Amygdala (tissue), 56 donors: ENCODE measurements around the gene GGCT.
"Not testable (repeated sequence)": the region's sequence is repeated elsewhere in the genome, so short reads cannot be mapped to it uniquely, and the experiment has no call there.

Experiments
- DNase-seq, 56 donors: peaks; one replicate each; lab custom pipeline; 2025; lab: John Stamatoyannopoulos, UW

Gene GGCT, protein sequence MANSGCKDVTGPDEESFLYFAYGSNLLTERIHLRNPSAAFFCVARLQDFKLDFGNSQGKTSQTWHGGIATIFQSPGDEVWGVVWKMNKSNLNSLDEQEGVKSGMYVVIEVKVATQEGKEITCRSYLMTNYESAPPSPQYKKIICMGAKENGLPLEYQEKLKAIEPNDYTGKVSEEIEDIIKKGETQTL

DNA sequence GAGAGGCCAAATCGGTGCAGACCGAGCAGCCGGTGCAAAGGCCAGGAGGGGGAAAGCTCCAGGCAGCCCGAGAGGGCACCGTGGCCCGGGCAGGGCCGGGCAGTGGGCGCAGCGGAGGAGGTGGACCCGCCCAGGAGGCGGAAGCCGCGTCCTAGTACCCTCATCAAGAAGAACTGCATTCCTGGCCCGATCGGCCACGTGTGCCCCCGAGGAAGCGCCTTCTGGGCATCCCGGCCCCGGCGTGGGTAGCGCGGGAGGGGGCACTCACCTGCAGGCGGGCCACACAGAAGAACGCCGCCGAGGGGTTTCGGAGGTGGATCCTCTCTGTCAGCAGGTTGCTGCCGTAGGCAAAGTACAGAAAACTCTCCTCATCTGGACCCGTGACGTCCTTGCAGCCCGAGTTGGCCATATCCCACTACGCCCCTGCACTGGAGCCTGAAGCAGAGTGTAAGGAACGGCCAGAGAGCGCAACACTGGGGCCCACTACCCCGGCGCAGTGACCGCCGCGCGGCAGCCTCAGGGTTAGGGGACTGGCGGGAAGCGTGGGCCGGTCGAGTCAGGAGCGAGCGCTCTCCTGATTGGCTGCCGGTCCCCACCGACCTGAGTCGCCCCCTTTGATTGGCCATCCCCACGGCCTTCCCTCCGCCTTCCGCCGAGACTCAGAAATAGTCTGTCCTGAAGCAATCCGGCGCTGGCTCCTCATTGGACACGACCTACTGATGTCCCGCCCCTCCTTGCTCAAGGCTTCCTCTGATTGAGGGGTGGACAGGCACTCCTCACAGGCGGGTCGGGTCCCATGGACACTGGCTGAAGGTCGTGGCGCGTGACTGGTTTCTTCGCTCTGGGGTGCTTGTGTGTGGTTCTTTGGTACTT lies at the start of gene GGCT:
GGCT (minus strand) TSS at position 529 of the 873 bp plus-strand sequence; CDS start at position 409, 120 bp downstream.
- peak; percentile 79 to 100 (median 98) for DNase-seq

DNA sequence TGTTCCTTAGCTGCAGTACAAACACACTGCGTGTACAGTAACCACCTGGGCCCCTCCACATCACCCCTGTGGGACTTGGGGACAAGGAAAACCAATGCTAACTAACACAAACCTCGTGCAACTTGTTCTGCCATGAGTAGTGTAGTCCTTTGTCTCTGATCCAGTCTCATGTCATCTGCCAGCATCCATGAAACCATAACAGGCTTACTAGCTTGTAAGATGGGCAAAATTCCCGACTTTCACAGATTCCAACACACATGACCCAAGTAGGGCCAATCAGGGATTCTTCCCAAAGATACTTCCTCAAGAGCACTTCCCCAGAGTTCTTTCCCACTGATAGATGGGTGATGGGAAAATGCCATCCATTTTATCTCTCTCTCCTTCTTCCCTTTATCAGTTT lies 48.9 kb upstream of the GGCT start:
- no peak for DNase-seq

DNA sequence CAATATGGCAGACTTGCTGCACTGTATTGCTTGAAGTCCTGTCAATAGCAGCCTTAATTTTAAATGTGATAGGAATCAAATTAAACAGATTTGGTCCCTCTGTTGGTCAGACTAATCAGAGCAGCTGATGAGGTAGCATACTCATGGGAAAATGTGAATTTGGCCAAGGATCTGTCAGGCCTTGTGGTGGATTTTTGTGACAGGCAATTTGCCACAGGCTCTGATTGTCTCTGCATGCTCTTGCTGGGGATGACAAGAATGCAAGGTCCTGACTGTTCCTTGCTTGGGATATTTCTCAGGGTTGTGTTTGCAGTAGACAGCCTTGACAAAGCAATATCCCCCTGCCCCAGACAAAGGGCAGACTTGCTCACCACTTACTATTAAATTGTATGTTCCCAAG lies 48.5 kb upstream of the GGCT start:
- DNase-seq, result no peak

DNA sequence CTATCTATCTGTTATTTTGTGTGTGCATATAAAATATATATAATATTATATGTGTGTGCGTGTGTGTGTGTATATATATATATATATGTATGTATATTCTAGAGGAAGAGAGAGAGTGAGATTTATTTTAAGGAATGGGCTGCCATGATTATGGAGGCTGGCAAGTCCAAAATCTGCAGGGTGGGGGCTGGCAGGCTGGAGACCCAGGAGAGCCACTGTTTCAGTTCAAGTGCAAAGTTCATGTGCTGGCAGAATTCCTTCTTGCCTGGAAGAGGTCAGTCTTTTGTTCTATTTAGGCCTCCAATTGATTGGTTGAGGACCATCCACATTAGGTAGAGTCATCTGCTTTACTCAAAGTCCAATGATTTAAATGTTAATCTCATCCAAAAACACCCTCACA lies 47.7 kb upstream of the GGCT start:
- DNase-seq, result no peak

DNA sequence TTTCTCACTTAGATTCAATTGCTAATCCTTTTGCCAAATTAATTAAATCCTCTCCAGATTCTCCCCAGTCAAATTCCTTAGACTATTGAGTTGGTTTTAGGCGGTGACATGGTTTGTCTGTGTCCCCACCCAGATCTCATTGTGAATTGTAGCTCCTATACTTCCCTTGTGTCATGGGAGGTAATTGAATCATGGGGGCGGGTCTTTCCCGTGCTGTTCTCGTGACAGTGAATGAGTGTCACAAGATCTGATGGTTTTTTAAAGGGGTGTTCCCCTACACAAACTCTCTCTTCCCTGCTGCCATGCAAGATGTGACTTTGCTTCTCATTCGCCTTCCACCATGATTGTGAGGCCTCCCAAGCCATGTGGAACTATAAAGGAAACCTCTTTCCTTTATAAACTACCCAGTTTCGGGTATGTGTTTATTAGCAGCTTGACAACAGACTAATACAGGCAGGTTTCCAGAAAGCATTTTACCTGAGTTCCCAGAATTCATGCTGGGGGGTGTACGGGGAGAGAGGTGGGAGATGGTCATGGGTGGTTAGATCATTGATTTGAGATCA lies 45.4 kb upstream of the GGCT start:
- no peak for DNase-seq

DNA sequence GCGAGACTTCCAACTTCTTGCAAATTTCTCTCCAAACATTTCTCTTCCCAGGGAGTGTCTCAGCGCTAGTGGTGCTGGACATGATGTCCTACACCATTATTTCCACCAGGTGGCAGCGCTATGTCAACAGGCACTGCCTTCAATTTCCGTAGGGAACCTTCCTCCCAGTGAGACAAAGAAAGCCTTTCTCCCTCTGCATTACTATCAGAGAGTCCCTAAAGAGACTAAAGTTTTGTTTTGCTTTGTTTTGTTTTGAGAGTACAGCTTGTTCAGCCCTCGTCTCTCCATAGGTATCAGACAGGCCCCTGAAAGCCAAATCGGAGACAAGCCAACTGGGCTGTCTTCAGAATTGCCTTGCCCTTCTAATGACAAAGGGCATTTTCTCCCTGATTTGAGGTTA lies 44.2 kb upstream of the GGCT start:
- DNase-seq, result peak in 48 of 56 donors; percentile 8 to 87 (median 54)

DNA sequence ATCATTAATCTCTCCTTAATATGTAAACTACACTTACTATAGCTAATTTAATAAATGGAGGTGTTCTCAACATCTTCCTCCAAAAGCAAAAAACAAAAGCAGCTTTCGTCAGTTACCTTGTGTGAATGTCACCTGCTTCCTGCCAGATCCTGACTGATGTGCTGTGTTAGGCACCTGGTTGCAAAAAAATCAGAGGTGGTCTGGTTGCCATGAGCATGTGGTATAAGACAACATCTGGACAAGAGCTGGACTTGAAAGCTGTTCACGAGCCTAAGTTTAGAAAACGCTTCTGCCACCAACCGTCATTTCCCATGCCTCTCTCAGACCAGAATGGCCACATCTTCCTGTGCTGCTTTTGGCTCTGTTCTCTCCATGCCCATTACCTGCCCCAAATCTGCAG lies 42.0 kb upstream of the GGCT start:
- DNase-seq, result no peak

DNA sequence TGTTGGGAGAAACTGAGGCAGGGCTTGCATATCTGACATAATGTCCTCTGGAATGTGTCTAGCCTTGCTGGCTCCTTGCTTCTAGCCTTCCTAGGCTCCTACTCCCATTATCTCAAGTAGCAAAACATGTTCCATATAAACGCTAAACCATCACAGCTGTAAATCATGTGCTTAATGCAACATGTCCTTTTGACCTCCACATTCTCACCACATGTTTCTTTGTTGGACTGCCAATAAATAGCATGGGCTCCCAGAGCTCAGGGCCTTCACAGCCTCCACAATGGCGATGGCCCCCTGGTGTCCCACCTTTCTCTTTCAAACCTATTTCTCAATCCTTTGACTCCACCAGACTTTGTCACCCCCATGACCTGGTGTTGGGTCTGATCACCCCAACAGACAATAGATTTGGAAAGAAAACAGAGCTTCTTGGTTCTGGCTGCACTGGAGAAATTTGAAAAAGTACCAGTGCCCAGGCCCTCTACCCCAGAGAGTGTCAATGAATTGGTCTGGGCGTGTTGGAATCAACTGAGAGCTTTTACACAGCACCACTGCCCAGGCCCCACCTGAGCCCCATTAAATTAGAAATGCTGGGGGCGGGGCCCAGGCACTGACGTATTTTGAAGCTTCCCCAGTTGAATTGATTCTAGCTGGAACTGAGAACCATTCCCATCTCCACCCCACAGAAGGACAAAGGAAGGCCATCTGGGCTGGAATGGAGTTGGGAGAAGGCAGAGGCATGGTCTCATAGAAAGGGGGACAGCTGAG lies 41.3 kb upstream of the GGCT start:
- no peak for DNase-seq

DNA sequence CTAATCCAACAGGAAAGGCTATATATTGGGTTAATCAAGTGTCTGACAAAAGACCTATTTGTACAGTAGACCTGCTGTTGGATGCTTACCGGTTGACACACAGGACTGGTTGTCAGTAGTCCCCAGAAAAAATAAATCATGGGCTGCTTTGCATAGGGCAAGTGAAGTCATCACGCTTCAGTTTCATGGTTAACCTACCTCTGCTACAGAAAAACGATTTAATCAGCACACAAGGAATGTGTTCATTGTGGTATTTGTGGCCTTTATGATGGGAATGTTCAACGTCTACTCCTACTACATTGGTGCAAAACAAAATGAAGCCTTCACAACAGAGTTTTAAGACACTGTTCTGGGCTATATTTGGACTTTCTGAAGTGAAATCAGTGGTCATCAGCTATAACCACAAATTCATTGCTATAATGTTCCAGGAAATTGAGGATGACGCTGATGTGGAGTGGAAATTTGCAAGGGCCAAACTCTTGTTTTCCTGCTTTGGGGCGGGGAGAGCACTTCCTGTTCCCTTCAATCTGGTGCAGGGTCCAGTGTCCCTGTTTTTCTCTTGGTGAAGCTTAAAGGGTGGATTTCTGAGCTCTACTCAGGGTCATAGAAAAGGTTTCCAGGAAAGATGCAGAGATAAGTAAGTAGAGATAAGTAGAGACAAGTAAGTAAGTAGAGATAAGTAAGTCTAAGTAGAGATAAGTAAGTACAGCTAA lies 39.3 kb upstream of the GGCT start:
- no peak for DNase-seq

DNA sequence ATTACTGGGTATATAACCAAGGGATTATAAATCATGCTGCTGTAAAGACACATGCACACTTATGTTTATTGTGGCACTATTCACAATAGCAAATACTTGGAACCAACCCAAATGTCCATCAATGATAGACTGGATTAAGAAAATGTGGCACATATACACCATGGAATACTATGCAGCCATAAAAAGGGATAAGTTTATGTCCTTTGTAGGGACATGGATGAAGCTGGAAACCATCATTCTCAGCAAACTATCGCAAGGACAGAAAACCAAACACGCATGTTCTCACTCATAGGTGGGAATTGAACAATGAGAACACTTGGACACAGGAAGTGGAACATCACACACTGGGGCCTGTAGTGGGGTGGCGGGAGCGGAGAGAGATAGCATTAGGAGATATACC lies 38.5 kb upstream of the GGCT start:
- not testable (repeated sequence) for DNase-seq

DNA sequence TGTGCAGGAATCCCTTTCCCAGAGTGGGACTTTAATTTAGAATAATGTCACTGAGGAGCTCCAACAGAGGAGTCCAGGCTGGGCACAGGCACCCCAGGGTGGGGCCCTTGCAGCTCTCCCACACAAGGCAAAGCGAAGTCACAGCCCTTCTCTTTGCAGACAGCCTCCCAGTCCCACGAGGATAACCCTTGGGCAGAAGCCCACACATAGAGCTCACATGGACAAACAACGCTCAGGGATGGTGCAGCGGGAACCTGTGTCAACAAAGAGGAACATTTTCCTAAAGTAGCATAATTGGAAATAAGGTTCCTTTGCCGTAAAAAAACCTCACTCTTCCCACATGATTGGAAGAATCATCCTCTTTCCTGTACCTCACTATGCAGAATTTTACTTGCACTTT lies 29.3 kb upstream of the GGCT start:
- DNase-seq, result no peak

DNA sequence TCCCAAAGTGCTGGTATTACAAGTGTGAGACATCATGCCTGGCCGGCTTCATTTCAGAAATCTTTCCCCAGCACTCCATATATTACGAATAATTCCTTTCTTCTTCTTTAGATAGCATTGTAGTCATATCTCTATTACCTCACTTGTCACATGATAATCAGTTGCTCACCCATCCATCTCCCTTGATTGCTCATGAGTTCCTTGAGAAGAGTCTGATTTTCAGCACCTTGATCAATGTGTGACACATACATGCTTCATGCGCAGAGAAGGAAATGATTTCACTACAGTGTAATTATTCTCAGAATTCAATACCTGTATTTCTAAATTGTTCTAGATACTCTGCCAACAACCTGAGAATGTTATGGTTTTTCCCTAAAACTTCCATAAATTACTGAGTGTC lies 26.7 kb upstream of the GGCT start:
- no peak for DNase-seq

DNA sequence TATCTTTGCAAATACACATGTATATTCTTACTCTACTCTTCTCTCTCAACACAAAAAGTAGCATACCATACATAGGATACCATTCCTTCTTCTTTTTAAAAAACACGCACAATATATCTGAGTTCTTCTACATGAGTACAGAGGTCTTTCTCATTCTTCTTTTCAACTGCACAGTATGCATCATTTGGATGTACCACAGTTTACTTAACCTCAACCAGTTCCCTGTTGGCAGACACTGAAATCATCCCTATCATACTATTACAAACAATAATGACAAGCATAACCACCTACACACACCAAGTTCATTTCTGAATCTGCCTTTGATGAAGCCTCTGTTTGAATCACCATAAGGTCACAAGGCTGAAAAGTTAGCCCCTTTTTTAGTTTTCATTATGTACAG lies 25.7 kb upstream of the GGCT start:
- DNase-seq, result no peak

DNA sequence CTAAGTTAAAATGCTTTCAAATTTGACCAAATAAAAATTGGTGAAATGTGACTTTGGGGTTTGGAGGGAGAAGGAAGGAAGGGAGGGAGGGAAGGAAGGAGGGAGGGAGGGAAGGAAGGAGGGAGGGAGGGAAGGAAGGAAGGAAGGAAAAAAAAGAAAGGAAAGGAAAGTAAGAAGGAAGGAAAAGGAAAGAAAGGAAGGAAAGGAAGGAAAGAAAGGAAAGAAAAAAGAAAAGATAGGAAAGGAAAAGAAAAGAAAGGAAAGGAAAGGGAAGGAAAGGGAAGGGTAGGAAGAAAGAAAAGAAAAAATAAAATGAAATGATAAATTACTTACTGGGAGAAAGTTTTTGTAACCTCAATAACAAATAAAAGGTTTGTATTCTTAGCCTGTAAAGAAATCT lies 24.1 kb upstream of the GGCT start:
- no peak for DNase-seq

DNA sequence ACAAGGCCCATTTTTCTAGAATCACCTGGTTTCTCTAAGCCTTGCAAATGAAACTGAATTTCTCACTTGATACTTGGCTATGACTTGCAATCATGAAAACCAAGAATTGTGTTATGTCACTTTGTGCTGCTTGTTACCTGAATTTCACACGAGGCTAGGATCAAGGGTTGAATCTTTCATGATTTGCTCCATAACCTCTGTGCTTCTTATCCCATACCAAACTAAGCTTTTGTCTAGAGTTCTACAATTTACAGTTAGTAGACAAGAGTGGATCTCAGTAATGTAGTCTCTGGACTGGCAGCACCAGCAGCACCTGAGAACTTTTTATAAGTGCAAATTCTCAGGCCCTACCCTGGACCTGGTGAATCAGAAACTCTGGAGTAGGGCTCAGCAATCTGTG lies 22.7 kb upstream of the GGCT start:
- not testable (repeated sequence) for DNase-seq

DNA sequence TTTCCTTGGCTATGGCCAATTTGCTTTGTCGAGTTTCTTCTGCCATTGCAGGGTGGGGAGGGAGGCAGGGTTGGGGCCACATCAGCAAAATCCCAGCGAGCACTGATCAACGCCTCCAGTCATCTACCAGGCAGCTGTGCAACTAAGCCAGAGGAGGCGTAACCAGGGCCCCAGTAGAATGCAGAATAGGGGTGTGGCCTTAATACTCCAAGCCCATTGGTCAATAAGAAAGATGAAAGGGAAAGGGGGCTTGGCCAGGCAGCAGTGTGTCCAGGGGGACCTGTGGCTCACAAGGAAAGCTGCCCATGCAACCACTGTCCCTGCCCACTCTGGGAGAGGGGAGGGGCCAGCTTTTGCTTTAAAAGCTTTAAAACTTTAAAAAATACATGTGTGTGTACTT lies 21.5 kb upstream of the GGCT start:
- no peak for DNase-seq

DNA sequence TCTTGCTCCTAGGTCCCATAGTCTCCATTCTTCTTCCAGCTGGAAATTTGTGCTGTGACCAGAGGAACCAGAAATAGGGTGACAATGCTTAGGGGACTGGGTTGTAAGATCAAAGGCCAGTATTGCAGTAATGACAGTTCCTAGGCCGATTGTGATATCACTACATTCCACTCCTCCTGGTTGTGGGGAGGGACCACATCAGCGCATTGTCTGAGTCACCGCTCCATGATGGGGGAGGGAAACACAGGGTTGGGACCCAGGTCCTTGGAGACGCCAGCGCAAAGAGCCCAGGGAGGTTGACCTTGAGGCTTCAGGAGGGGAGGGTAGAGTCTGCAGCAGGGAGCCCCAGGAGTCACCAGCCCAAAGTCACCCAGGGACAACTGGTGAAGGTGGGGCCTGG lies 20.8 kb upstream of the GGCT start:
- no peak for DNase-seq

DNA sequence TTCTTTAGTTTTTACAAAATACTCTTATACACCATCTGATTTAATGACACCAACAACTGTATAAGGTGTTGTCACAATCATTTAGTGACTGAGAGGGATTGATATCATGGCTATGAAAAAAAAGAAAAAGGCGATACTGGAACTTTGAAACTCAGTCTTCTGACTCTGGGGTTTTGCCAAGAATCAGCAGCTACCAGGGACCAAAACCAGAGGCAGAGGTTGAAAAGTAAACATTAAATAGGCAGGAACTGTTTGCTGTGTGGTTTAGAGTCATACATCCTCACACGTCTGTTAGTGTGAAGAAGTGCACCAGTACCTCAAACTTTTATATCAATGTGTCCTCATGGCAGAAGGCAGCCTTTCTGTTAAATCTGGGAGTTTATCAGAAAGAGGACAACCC lies 19.9 kb upstream of the GGCT start:
- DNase-seq, result no peak

DNA sequence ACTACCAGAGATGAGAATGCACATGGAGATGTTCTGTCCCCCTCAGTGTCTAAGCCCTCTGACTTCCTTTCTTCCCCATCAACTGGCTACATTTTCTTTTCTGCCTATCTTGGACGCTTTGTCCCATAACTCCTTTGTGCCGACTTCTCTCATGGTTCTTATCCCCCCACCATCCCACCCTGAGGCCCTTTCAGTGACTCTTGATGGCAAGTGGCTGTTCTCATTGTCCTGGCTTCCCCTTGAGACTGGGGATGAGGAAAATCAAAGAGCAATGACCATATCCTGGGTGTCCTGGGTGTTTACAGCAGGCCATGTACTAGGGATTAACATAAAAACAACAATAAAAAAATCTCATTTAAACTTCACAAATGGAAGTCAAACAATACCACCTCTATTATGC lies 18.8 kb upstream of the GGCT start:
- DNase-seq, result no peak

DNA sequence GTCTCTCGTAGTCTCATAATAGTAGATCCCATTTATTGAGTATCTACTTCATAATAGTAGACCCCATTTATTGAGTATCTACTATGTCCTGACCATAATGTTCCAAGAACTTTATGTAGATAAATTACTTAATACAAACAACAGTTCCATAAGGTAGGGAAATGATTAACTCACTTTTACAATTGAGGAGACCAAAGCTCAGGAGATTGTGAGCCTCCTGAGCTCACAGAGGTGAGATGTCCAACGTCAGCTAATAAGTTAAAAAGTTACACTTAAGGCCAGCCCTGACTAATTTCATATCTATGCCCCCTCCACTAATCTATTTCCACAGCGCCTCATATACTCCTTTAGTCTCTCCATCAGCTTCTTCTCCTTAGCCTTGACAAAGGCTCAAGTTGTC lies 17.5 kb upstream of the GGCT start:
- no peak for DNase-seq

DNA sequence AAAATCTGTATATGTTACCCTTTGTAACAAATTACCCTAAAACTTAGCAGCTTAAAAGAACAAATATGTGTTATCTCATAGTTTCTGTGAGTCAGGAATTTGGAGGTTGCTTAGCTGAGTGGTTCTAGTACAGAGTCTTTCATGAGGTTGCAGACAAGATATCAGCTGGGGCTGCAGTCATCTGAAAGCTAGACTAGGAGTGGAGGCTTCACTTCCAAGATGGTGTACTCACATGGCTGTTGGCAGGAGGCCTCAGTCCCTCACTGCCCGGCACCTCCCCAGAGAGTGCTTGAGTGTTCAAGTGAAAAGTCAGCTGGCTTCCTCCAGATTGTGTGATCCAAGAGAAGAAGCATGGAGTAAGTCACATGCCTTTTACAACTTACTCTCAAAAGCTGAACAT lies 16.9 kb upstream of the GGCT start:
- DNase-seq, result no peak
